ENCODE data around the gene LYST.

GRCh38 chr1:235859789-235860188 is 6.9 kb downstream of the LYST start:
- TF ChIP-seq GATA3 (IDR thresholded peaks at IDR 0.05; ENCODE audit: low read depth, low read length) (no peak), GATA2 (IDR thresholded peaks at IDR 0.05; ENCODE audit: low read depth, low read length) (no peak)
